ENCODE data around the gene SMARCC2. TPM values are rescaled to one million over a fixed set of nuclear protein-coding genes. Genes with fewer than 3 reads are reported as not detected.
A peak's percentile ranks its signal among the peaks of the same experiment; 100 is the strongest.

The SMARCC2 gene
- total RNA-seq, 1 experiment from 2014 or later: 99.7 TPM

DNA sequence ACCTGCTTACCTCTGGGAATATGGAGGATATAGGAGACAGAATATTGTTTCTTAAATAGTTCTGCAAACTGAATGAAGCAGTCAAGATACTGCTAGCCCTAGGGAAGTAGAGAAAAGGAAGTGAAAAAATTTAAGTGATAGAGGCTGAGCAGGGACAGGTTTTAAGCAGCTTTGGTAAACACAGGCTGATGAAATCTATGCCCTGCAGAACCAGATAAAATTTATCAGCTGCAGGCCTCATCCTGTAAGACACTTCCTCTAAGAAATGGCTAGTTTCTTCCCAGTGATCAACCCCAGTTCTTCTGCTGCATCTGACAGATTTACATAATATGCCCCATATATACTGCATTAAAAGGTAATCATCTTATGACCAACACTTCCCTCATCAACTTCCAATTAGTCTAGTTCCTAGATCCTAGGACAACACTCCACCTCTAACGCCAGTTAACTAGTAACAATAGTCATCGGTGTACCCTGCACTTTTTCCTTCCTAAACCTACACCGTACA, 62.5 kb downstream of the SMARCC2 start:
- no peak for ATAC-seq
- no TSS peak for BruUV-seq (replicated peaks)
- peak overlapping the region; percentile 54; the same call in 1 of the 2 replicates for H3K27ac ChIP-seq (ENCODE audit: low read depth, low read length)

More for the DNA sequence above, 62.5 kb downstream of the SMARCC2 start:
- peak overlapping the region; percentile 32 for H3K9ac ChIP-seq (ENCODE audit: low read length)
- H3K79me2 ChIP-seq (ENCODE audit: insufficient read depth, low read length): peaks cover 29% of the 10 kb centered on the region
- intact Hi-C loops (cut with micrococcal nuclease): loop anchor here (2.0 kb wide), 1 partner anchor 338 kb away; no protein-coding TSS in a partner anchor
- no peaks in the 10 kb centered on the region for H3K9me3 ChIP-seq (ENCODE audit: control insufficient read depth in 1 of 2, insufficient read depth in 1 of 2, low read depth in 1 of 2, low read length in 2 of 2)
- H3K4me3 ChIP-seq (replicated peaks in 1 of 2; ENCODE audit: low read depth in 1 of 2, low read length in 2 of 2): no peak overlapping the region
- ChIA-PET POLR2A (interaction anchor here (2.8 kb wide), 1 partner anchor 62 kb away, joined by 17 read pairs; the partner anchor contains the start of gene SMARCC2), CTCF (interaction anchor here (1.2 to 1.9 kb wide), 3 partner anchors 8 to 95 kb away, joined by 3 to 24 read pairs (median 10); partner anchors contain the start of genes RNF41, SMARCC2 and ZC3H10), RAD21 (ENCODE audit: low non-redundant PET in 1 of 2, low total read pairs in 2 of 2, uncharacterized antibody in 2 of 2, unreplicated experiment in 2 of 2) (interaction anchor here in 1 of 2 experiments (0.6 kb wide), 1 partner anchor 31 kb away, joined by 3 read pairs; the partner anchor contains the start of gene MYL6)
- H3K4me1 ChIP-seq (ENCODE audit: control insufficient read depth in 1 of 2, insufficient read depth in 2 of 2, low read length in 2 of 2): peaks cover 16 to 33% of the 10 kb centered on the region in 2 experiments
- H2AFZ ChIP-seq (ENCODE audit: low read depth, low read length, poor library complexity, severe bottlenecking): no peak overlapping the region
- no peaks in the 10 kb centered on the region for H3K9me2 ChIP-seq (ENCODE audit: insufficient read depth)
- H4K20me1 ChIP-seq (ENCODE audit: insufficient read depth): no peaks in the 10 kb centered on the region
- no peaks in the 10 kb centered on the region for H3K27me3 ChIP-seq (ENCODE audit: insufficient read depth, low read length)
- no peak for DNase-seq (ENCODE audit: low read depth, low spot score)
- H3K4me2 ChIP-seq (ENCODE audit: low read length): peak overlapping the region; percentile 66
- TF ChIP-seq POLR2A (IDR thresholded peaks at IDR 0.05; ENCODE audit: borderline replicate concordance, extremely low read depth, insufficient read depth, insufficient read length): no peak
- no peak for TF ChIP-seq SIN3A (IDR thresholded peaks at IDR 0.05; ENCODE audit: low read depth)
- TF ChIP-seq FOSL1 (IDR thresholded peaks at IDR 0.05; ENCODE audit: low read depth): no peak
- no peak for TF ChIP-seq CBX3 (IDR thresholded peaks at IDR 0.05; ENCODE audit: low read depth)
- TF ChIP-seq EZH2 (IDR thresholded peaks at IDR 0.05): no peak
- TF ChIP-seq JUND (IDR thresholded peaks at IDR 0.05): no peak
- TF ChIP-seq, protein P1, sequence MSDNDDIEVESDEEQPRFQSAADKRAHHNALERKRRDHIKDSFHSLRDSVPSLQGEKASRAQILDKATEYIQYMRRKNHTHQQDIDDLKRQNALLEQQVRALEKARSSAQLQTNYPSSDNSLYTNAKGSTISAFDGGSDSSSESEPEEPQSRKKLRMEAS (IDR thresholded peaks at IDR 0.05): no peak
- TF ChIP-seq CEBPB (IDR thresholded peaks at IDR 0.05; ENCODE audit: low read depth): no peak
- TF ChIP-seq REST (IDR thresholded peaks at IDR 0.05; ENCODE audit: low read depth): no peak
- TF ChIP-seq, protein P2, sequence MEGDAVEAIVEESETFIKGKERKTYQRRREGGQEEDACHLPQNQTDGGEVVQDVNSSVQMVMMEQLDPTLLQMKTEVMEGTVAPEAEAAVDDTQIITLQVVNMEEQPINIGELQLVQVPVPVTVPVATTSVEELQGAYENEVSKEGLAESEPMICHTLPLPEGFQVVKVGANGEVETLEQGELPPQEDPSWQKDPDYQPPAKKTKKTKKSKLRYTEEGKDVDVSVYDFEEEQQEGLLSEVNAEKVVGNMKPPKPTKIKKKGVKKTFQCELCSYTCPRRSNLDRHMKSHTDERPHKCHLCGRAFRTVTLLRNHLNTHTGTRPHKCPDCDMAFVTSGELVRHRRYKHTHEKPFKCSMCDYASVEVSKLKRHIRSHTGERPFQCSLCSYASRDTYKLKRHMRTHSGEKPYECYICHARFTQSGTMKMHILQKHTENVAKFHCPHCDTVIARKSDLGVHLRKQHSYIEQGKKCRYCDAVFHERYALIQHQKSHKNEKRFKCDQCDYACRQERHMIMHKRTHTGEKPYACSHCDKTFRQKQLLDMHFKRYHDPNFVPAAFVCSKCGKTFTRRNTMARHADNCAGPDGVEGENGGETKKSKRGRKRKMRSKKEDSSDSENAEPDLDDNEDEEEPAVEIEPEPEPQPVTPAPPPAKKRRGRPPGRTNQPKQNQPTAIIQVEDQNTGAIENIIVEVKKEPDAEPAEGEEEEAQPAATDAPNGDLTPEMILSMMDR (IDR thresholded peaks at IDR 0.05 in 2 of 3, conservative IDR thresholded peaks at IDR 0.05 in 1 of 3; ENCODE audit: borderline replicate concordance in 1 of 3, insufficient read depth in 1 of 3, low read depth in 2 of 3, low read length in 2 of 3): no peak
- peaks cover 7 to 20% of the 10 kb centered on the region in 2 experiments; a peak in 3 of 4 replicates for H3K36me3 ChIP-seq (ENCODE audit: control insufficient read depth in 1 of 2, insufficient read depth in 2 of 2, low read length in 2 of 2)
